GM12878 (cell line): ENCODE measurements around the gene SLC12A6. TPM values are rescaled to one million over a fixed set of nuclear protein-coding genes. Genes with fewer than 3 reads are reported as not detected.

ENCODE experiments used
- E4F1 ChIP-seq: fragments of 450-650 bp; IDR thresholded peaks from 2 replicates; pipeline ENCODE4 v1.6.1; 2018; ENCODE audit warnings: borderline replicate concordance, mild to moderate bottlenecking; ENCODE audit not compliant: partially characterized antibody
- GABPA ChIP-seq: IDR thresholded peaks from 2 replicates; pipeline ENCODE4 v1.6.1; 2014; ENCODE audit warnings: antibody characterized with exemption, low read depth, mild to moderate bottlenecking, inconsistent platforms
- HSF1 ChIP-seq: fragments of 150-350 bp; IDR thresholded peaks from 2 replicates; pipeline ENCODE4 v1.6.1; 2014; ENCODE audit warnings: mild to moderate bottlenecking, low read depth, low read length
- NR2F1 ChIP-seq: fragments of 450-650 bp; conservative IDR thresholded peaks from 2 replicates; pipeline ENCODE4 v1.6.1; 2017; ENCODE audit warnings: mild to moderate bottlenecking
- PRDM15 ChIP-seq: fragments of 450-650 bp; formaldehyde crosslinking; IDR thresholded peaks from 2 replicates; pipeline ENCODE4 v1.4.0; 2020; ENCODE audit warnings: mild to moderate bottlenecking, moderate library complexity
- ZNF622 ChIP-seq: fragments of 450-650 bp; IDR thresholded peaks from 2 replicates; pipeline ENCODE4 v1.6.1; 2017; ENCODE audit warnings: mild to moderate bottlenecking, inconsistent platforms
- polyA plus RNA-seq, 11 experiments: library from polyadenylated mRNA; depleted of rRNA in 4 of 11; unstranded in 6 of 11; stranded (reverse) in 5 of 11; fragments of >200 nt; fragmentation: Nextera tagmentation in 4 of 11; fragmentation: Illumina TruSeq in 1 of 11; extraction: Ambion mirVana in 4 of 11; extraction: Trizol in 1 of 11; gene quantifications; 1 replicate in 1 of 11; 2 replicates in 10 of 11; pipeline versions ENCODE4 v1.2.1 to v1.2.3, GENCODE V29; 2011 to 2016; ENCODE audit warnings: inconsistent platforms in 2 of 11, missing spikeins in 2 of 11, low read depth in 1 of 11
- total RNA-seq, 4 experiments: library from RNA; depleted of rRNA in 3 of 4; stranded (reverse); fragments of >200 nt in 3 of 4; fragmentation: Illumina TruSeq in 1 of 4; extraction: Trizol in 1 of 4; gene quantifications; 2 replicates each; pipeline versions ENCODE4 v1.2.1 to v1.2.3, GENCODE V29; 2013 to 2021

SLC12A6 gene
- total and polyA plus RNA-seq, 10 of the 15 experiments (the other 5 are each of a cell fraction or from before 2014, with no cell fraction given): 4.7 to 94.4 (median 34.2) TPM

GRCh38 chr15:34304613-34305012 is 33.0 kb downstream of the SLC12A6 start (continued):
- TF ChIP-seq E4F1: no peak
- no peak for TF ChIP-seq PRDM15 (CRISPR knock-in tag)
- no peak for TF ChIP-seq GABPA
- TF ChIP-seq NR2F1: no peak
- TF ChIP-seq ZNF622: no peak
- TF ChIP-seq HSF1: no peak
